ENCODE measurements around the gene PRDX6. TPM values are rescaled to one million over a fixed set of nuclear protein-coding genes. Genes with fewer than 3 reads are reported as not detected.

Gene PRDX6
- total and polyA plus RNA-seq, 2 of the 8 experiments (the other 6 are each of a cell fraction or from before 2014, with no cell fraction given), result 348 to 677 TPM

DNA sequence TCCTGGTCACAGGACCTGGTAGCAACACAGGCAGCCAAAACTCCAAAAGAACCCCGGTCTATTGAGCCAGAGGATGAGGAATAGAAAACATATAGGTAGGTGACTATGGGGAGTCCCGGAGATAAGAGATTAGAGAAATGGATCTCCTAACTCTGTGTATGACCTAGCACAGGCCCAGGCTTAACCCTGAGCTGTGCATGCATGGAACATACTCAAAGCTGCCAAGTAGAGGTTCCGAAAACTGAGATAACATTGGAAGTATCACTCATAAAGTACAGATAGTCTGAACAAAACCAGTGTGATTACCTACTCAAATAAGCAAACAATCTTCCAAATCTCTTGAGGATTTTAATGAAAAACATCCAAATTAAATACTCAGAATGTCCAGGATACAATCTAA, 31.5 kb upstream of the PRDX6 start:
- Histone ChIP-seq H3K14ac (ENCODE audit: insufficient read length) (no peak overlapping the region), H3K27me3 (replicated peaks in 1 of 4; ENCODE audit: control insufficient read depth in 3 of 4, extremely low read depth in 1 of 4, insufficient read depth in 3 of 4, low read length in 3 of 4) (no peaks in the 10 kb centered on the region), H3K18ac (ENCODE audit: extremely low read depth, low read length) (no peak overlapping the region; the same call in 1 of the 2 replicates), H4K20me1 (replicated peaks in 1 of 2; ENCODE audit: control insufficient read depth in 1 of 2, insufficient read depth in 2 of 2, low read length in 2 of 2) (no peaks in the 10 kb centered on the region), H3K36me3 (ENCODE audit: control insufficient read depth in 2 of 4, insufficient read depth in 4 of 4, low read length in 3 of 4) (peaks cover 0 to 16% (median 4%) of the 10 kb centered on the region in 4 experiments; a peak in 2 of 8 replicates), H2AK5ac (ENCODE audit: low read depth, low read length) (no peak overlapping the region), H2BK120ac (replicated peaks; ENCODE audit: low read depth, low read length) (peak overlapping the region; percentile 96), H2BK20ac (ENCODE audit: low read length) (peak overlapping the region; percentile 77; the same call in 1 of the 2 replicates), H2AFZ (ENCODE audit: low read length) (no peak overlapping the region), H3K9me3 (ENCODE audit: insufficient read depth in 2 of 2, low read depth in 1 of 2, low read length in 1 of 2) (peaks cover 8 to 16% of the 10 kb centered on the region in 2 experiments), H4K5ac (ENCODE audit: insufficient read length, low read depth, low read length) (peak overlapping the region; percentile 46), H4K8ac (ENCODE audit: extremely low read depth, insufficient read depth, low read length) (no peak overlapping the region), H3K4me1 (replicated peaks in 1 of 4; ENCODE audit: control insufficient read depth in 3 of 4, insufficient read depth in 4 of 4, low read length in 3 of 4) (peaks cover 0 to 16% (median 8%) of the 10 kb centered on the region in 4 experiments; a peak in 3 of 7 replicates), H3K4ac (replicated peaks; ENCODE audit: insufficient read length, low read depth, low read length) (no peak overlapping the region), H3K23ac (ENCODE audit: insufficient read length) (no peak overlapping the region), H3K56ac (replicated peaks; ENCODE audit: insufficient read length, low read depth, low read length) (no peak overlapping the region), H3K4me3 (ENCODE audit: extremely low read depth in 1 of 4, insufficient read depth in 2 of 4, low read depth in 3 of 4, low read length in 4 of 4) (no peak overlapping the region), H2BK12ac (ENCODE audit: low read depth, low read length) (no peak overlapping the region), H3K79me1 (ENCODE audit: low read depth, low read length) (peaks cover 2% of the 10 kb centered on the region; the same call in 1 of the 2 replicates), H3K9ac (replicated peaks in 1 of 4; ENCODE audit: extremely low read depth in 1 of 4, low read depth in 3 of 4, low read length in 3 of 4) (no peak overlapping the region), H2BK15ac (ENCODE audit: low read length) (no peak overlapping the region), H3K79me2 (ENCODE audit: control insufficient read depth in 1 of 2, insufficient read depth in 2 of 2, low read length in 2 of 2) (peaks cover 0 to 21% of the 10 kb centered on the region in 2 experiments; a peak in 2 of 4 replicates), H2BK5ac (ENCODE audit: low read depth, low read length) (peak overlapping the region; percentile 83; the same call in 1 of the 2 replicates), H3K27ac (ENCODE audit: low read depth, low read length) (no peak overlapping the region), H3K4me2 (ENCODE audit: insufficient read depth in 1 of 2, low read depth in 2 of 2, low read length in 2 of 2) (no peak overlapping the region), H3K23me2 (ENCODE audit: low read depth, low read length) (peaks cover 3% of the 10 kb centered on the region; the same call in 1 of the 2 replicates), H4K91ac (replicated peaks; ENCODE audit: insufficient read length, low read length) (peak overlapping the region; percentile 4)
- ChIA-PET CTCF (ENCODE audit: partially characterized antibody) (interaction anchor here (2.9 kb wide), 1 partner anchor 15 kb away, joined by 15 read pairs; no protein-coding TSS in a partner anchor), POLR2A (ENCODE audit: partially characterized antibody) (interaction anchor here (1.5 kb wide), 1 partner anchor 193 kb away, joined by 3 read pairs; no protein-coding TSS in a partner anchor)
- WGBS, 2 experiments (ENCODE audit: extremely low coverage in 1 of 2, insufficient coverage in 1 of 2, insufficient read length in 1 of 2, insufficient replicate concordance in 2 of 2, low coverage in 1 of 2, low lambda C conversion rate in 2 of 2, missing lambda C conversion rate in 1 of 2), result 89% methylated on average over 3 of the region's 3 CpGs; no CpG with 5 or more reads in 1 of the 2 experiments
- DNase-seq (ENCODE audit: low read depth in 1 of 2, low spot score in 2 of 2), result no peak
- FAIRE-seq, result no peak
- TF ChIP-seq SP2 (IDR thresholded peaks at IDR 0.05; ENCODE audit: low read length), result no peak
- no peak for TF ChIP-seq SIX5 (IDR thresholded peaks at IDR 0.05; ENCODE audit: low read depth, low read length)
- no peak for TF ChIP-seq CREB1 (IDR thresholded peaks at IDR 0.05)
- TF ChIP-seq HDAC6 (IDR thresholded peaks at IDR 0.05; ENCODE audit: low read depth, low read length), result no peak
- no peak for TF ChIP-seq FOSL1 (IDR thresholded peaks at IDR 0.05; ENCODE audit: insufficient read depth, low read depth, low read length)
- TF ChIP-seq RFX5 (IDR thresholded peaks at IDR 0.05; ENCODE audit: borderline replicate concordance, low read depth, low read length), result no peak
- no peak for TF ChIP-seq NANOG (IDR thresholded peaks at IDR 0.05; ENCODE audit: insufficient read depth, low read depth, low read length, poor library complexity, severe bottlenecking)
- TF ChIP-seq KDM1A (IDR thresholded peaks at IDR 0.05; ENCODE audit: borderline replicate concordance, low read length), result no peak
- TF ChIP-seq KDM5A (IDR thresholded peaks at IDR 0.05; ENCODE audit: low read length), result no peak
- no peak for TF ChIP-seq NRF1 (IDR thresholded peaks at IDR 0.05; ENCODE audit: low read depth, low read length)
- no peak for TF ChIP-seq SUZ12 (IDR thresholded peaks at IDR 0.05; ENCODE audit: low read length)
- TF ChIP-seq EZH2 (IDR thresholded peaks at IDR 0.05; ENCODE audit: low read depth, low read length, severe bottlenecking), result no peak
- no peak for TF ChIP-seq TCF12 (IDR thresholded peaks at IDR 0.05; ENCODE audit: low read depth, low read length)
- no peak for TF ChIP-seq POLR2A (IDR thresholded peaks at IDR 0.05; ENCODE audit: control extremely low read depth in 1 of 2, low read depth in 2 of 2, low read length in 2 of 2)

All from H1 (cell line).